ENCODE results near the gene MED28. TPM values are rescaled to one million over a fixed set of nuclear protein-coding genes. Genes with fewer than 3 reads are reported as not detected.

MED28 gene
- total RNA-seq, 1 donor from 2014 or later, result 92.5 TPM

- no peak for TF ChIP-seq CTCF (conservative IDR thresholded peaks at IDR 0.05)
- Mint-ChIP-seq H3K4me1 (ENCODE audit: unreplicated experiment) (no peaks in the 10 kb centered on the region), H3K36me3 (no peaks in the 10 kb centered on the region), H3K4me3 (no peak overlapping the region), H3K27me3 (no peaks in the 10 kb centered on the region), H3K27ac (no peak overlapping the region), H3K9me3 (no peaks in the 10 kb centered on the region)
- no peak for DNase-seq (ENCODE audit: extremely low spot score, unreplicated experiment)
Measured at GRCh38 chr4:17665852-17666251, 51.4 kb downstream of the MED28 start.

GRCh38 chr4:17667253-17667652, 52.8 kb downstream of the MED28 start:
- no peak for TF ChIP-seq CTCF (conservative IDR thresholded peaks at IDR 0.05)
- no peak for DNase-seq (ENCODE audit: extremely low spot score, unreplicated experiment)
- H3K36me3 Mint-ChIP-seq, result no peaks in the 10 kb centered on the region
- no peak overlapping the region for H3K27ac Mint-ChIP-seq
- H3K27me3 Mint-ChIP-seq, result no peaks in the 10 kb centered on the region
- H3K9me3 Mint-ChIP-seq, result no peaks in the 10 kb centered on the region
- H3K4me3 Mint-ChIP-seq, result no peak overlapping the region
- no peaks in the 10 kb centered on the region for H3K4me1 Mint-ChIP-seq (ENCODE audit: unreplicated experiment)

DNA sequence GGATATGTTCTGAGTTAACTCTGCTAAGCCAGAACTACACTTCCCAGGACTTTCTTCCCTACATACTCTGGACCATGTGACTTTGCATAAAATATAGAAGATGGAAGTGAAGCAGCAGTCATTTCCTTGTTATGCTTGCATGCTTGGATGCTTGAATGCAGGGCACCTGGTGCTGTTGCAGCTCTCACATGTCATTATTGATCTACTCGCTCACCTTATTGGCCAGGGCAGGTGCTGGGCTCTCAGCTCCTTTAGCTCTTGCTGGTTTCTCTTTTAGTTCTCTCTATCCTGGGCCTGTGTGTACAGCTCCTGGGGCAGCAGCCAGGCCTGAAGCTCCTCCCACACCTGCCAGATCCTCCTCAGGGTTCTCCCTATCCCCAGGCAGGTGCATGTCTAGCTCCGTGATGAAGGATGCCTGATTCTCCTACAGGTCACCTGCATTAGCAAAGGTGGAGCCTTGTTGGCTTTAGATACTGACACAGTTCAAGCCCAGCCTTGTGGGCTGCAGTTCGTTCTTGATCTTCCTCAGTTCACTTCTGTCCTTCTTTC, 53.3 kb downstream of the MED28 start:
- H3K4me1 Mint-ChIP-seq (ENCODE audit: unreplicated experiment), result no peaks in the 10 kb centered on the region
- no peak for TF ChIP-seq CTCF (conservative IDR thresholded peaks at IDR 0.05)
- no peak for DNase-seq (ENCODE audit: extremely low spot score, unreplicated experiment)
- H3K27ac Mint-ChIP-seq, result no peak overlapping the region
- no peaks in the 10 kb centered on the region for H3K9me3 Mint-ChIP-seq
- H3K36me3 Mint-ChIP-seq, result no peaks in the 10 kb centered on the region
- H3K4me3 Mint-ChIP-seq, result no peak overlapping the region
- H3K27me3 Mint-ChIP-seq, result no peaks in the 10 kb centered on the region

- no peak for DNase-seq (ENCODE audit: extremely low spot score, unreplicated experiment)
- H3K27me3 Mint-ChIP-seq, result peaks cover 3% of the 10 kb centered on the region
- TF ChIP-seq CTCF (conservative IDR thresholded peaks at IDR 0.05), result no peak
- H3K36me3 Mint-ChIP-seq, result no peaks in the 10 kb centered on the region
- H3K4me1 Mint-ChIP-seq (ENCODE audit: unreplicated experiment), result no peaks in the 10 kb centered on the region
- no peak overlapping the region for H3K27ac Mint-ChIP-seq
- no peak overlapping the region for H3K4me3 Mint-ChIP-seq
- H3K9me3 Mint-ChIP-seq, result no peaks in the 10 kb centered on the region
Measured at GRCh38 chr4:17670423-17670822, 56.0 kb downstream of the MED28 start.

GRCh38 chr4:17680559-17681280, 66.3 kb downstream of the MED28 start:
- no peak overlapping the region for H3K27ac Mint-ChIP-seq
- peaks cover 12% of the 10 kb centered on the region for H3K9me3 Mint-ChIP-seq
- H3K36me3 Mint-ChIP-seq, result no peaks in the 10 kb centered on the region
- no peak for DNase-seq (ENCODE audit: extremely low spot score, unreplicated experiment)
- H3K4me1 Mint-ChIP-seq (ENCODE audit: unreplicated experiment), result no peaks in the 10 kb centered on the region
- H3K27me3 Mint-ChIP-seq, result peaks cover 7% of the 10 kb centered on the region
- no peak overlapping the region for H3K4me3 Mint-ChIP-seq
- no peak for TF ChIP-seq CTCF (conservative IDR thresholded peaks at IDR 0.05)

Measured in type B pancreatic cell (in vitro differentiated cells).